ENCODE measurements around the gene AGPAT4. TPM values are rescaled to one million over a fixed set of nuclear protein-coding genes. Genes with fewer than 3 reads are reported as not detected.

AGPAT4 gene
- total and polyA plus RNA-seq, 2 of the 4 experiments (the other 2 are of a cell fraction) = 3.6 to 3.8 TPM

GRCh38 chr6:161166176-161166575 lies 107.7 kb downstream of the AGPAT4 start:
- ATAC-seq (ENCODE audit: low read depth) (no peak), DNase-seq (no peak)
- no TSS peak for BruUV-seq (replicated peaks)
- Histone ChIP-seq H4K8ac (ENCODE audit: low read depth in 2 of 2, low read length in 2 of 2) (no peak overlapping the region), H3K4me1 (ENCODE audit: control insufficient read depth, insufficient read depth, low read length) (peaks cover 9% of the 10 kb centered on the region), H2AK5ac (ENCODE audit: low read depth, low read length) (no peak overlapping the region), H3K9me1 (ENCODE audit: insufficient read depth, low read length) (peaks cover 21% of the 10 kb centered on the region), H3K9me3 (ENCODE audit: control insufficient read depth, insufficient read depth, low read length) (no peaks in the 10 kb centered on the region), H3K14ac (replicated peaks; ENCODE audit: low read depth, low read length) (no peak overlapping the region), H2BK20ac (ENCODE audit: low read depth, low read length) (no peak overlapping the region), H3K9ac (ENCODE audit: low read depth, low read length) (no peak overlapping the region), H2BK15ac (ENCODE audit: low read depth, low read length) (no peak overlapping the region), H4K20me1 (ENCODE audit: insufficient read depth, low read length) (no peaks in the 10 kb centered on the region), H3K79me1 (ENCODE audit: low read depth in 1 of 2, low read length in 2 of 2) (peaks cover 7 to 10% of the 10 kb centered on the region in 2 experiments; a peak in 3 of 4 replicates), H3K36me3 (ENCODE audit: control insufficient read depth, insufficient read depth, low read length) (peaks cover 8% of the 10 kb centered on the region), H3K4ac (ENCODE audit: low read depth, low read length) (no peak overlapping the region), H2AK9ac (replicated peaks; ENCODE audit: low read depth, low read length, poor library complexity) (no peak overlapping the region), H3K27ac (ENCODE audit: insufficient read depth, low read length) (no peak overlapping the region), H2BK5ac (ENCODE audit: low read depth, low read length, poor library complexity, severe bottlenecking) (no peak overlapping the region), H3K4me3 (ENCODE audit: insufficient read depth, low read depth, low read length) (no peak overlapping the region), H2AFZ (replicated peaks; ENCODE audit: low read length, poor library complexity) (no peak overlapping the region), H4K5ac (ENCODE audit: low read depth, low read length) (no peak overlapping the region), H2BK120ac (ENCODE audit: low read depth, low read length) (no peak overlapping the region), H3K56ac (ENCODE audit: extremely low read depth, insufficient read depth, low read length) (no peak overlapping the region), H4K91ac (ENCODE audit: insufficient read depth, low read depth, low read length) (no peak overlapping the region), H3K4me2 (ENCODE audit: low read depth, low read length) (no peak overlapping the region), H3K23ac (ENCODE audit: low read depth, low read length) (no peak overlapping the region), H3K27me3 (ENCODE audit: control insufficient read depth, insufficient read depth, low read length) (no peaks in the 10 kb centered on the region), H3K18ac (ENCODE audit: low read depth, low read length) (no peak overlapping the region)
- dilution Hi-C loops (cut with HindIII; ENCODE audit: low sequenced_read_pairs, unreplicated experiment) = no loop called here
- intact Hi-C loops (cut with micrococcal nuclease) = no loop called here
- ChIA-PET CTCF (no interaction called here), POLR2A (ENCODE audit: unreplicated experiment) (no interaction called here)
- WGBS, 2 experiments (ENCODE audit: extremely low coverage in 2 of 2, insufficient read length in 1 of 2) = 100% methylated on average over 4 of the region's 11 CpGs; no CpG with 5 or more reads in 1 of the 2 experiments
- no peak for TF ChIP-seq RFX5 (IDR thresholded peaks at IDR 0.05; ENCODE audit: low read depth, low read length)
- no peak for TF ChIP-seq FOS (IDR thresholded peaks at IDR 0.05; ENCODE audit: low read depth, low read length)
- TF ChIP-seq MAFK (IDR thresholded peaks at IDR 0.05; ENCODE audit: low read depth, low read length) = no peak
- TF ChIP-seq RCOR1 (IDR thresholded peaks at IDR 0.05; ENCODE audit: insufficient replicate concordance, low read length) = no peak
- TF ChIP-seq MXI1 (IDR thresholded peaks at IDR 0.05; ENCODE audit: borderline replicate concordance, low read depth, low read length) = no peak
- no peak for TF ChIP-seq MAZ (IDR thresholded peaks at IDR 0.05; ENCODE audit: borderline replicate concordance, low read depth, low read length)
- TF ChIP-seq CEBPB (IDR thresholded peaks at IDR 0.05; ENCODE audit: low read depth, low read length) = no peak
- TF ChIP-seq SMC3 (IDR thresholded peaks at IDR 0.05; ENCODE audit: low read depth, low read length) = no peak
- no peak for TF ChIP-seq CTCF (conservative IDR thresholded peaks at IDR 0.05; ENCODE audit: low read depth, low read length)
- no peak for TF ChIP-seq RAD21 (IDR thresholded peaks at IDR 0.05; ENCODE audit: low read length)
- no peak for TF ChIP-seq ELK1 (IDR thresholded peaks at IDR 0.05; ENCODE audit: borderline replicate concordance, low read depth, low read length)
- TF ChIP-seq BHLHE40 (IDR thresholded peaks at IDR 0.05; ENCODE audit: low read depth, low read length) = no peak
- no peak for TF ChIP-seq POLR2A (IDR thresholded peaks at IDR 0.05; ENCODE audit: low read depth, low read length)
- no peak for TF ChIP-seq USF2 (IDR thresholded peaks at IDR 0.05; ENCODE audit: low read depth, low read length)
- TF ChIP-seq NFE2L2 (IDR thresholded peaks at IDR 0.05; ENCODE audit: low read depth, low read length) = no peak
- TF ChIP-seq CHD1 (IDR thresholded peaks at IDR 0.05; ENCODE audit: low read depth, low read length) = no peak
- in situ Hi-C loops (cut with MboI; ENCODE audit: low sequenced_read_pairs) = loop anchor here (10.0 kb wide), 1 partner anchor 109 kb away; the partner anchor contains the start of gene AGPAT4
